GM12878 (cell line): ENCODE results near the gene VPS29. TPM values are rescaled to one million over a fixed set of nuclear protein-coding genes. Genes with fewer than 3 reads are reported as not detected.

Source experiments
- ATF3 ChIP-seq: IDR thresholded peaks from 2 replicates; pipeline ENCODE4 v1.6.1; 2011; ENCODE audit warnings: low read depth, mild to moderate bottlenecking, low read length, moderate library complexity, borderline replicate concordance; ENCODE audit errors: extremely low read depth
- BACH1 ChIP-seq: fragments of 450-650 bp; IDR thresholded peaks from 2 replicates; pipeline ENCODE4 v1.6.1; 2017; ENCODE audit warnings: mild to moderate bottlenecking, borderline replicate concordance
- CBX5 ChIP-seq: sonication (generic); IDR thresholded peaks from 2 replicates; pipeline ENCODE4 v1.6.1; 2016; ENCODE audit warnings: low read depth, moderate library complexity, mild to moderate bottlenecking, inconsistent platforms
- CREB1 ChIP-seq: IDR thresholded peaks from 2 replicates; pipeline ENCODE4 v1.6.1; 2012; ENCODE audit warnings: low read depth, mild to moderate bottlenecking, inconsistent platforms
- ESRRA ChIP-seq: IDR thresholded peaks from 2 replicates; pipeline ENCODE4 v1.6.1; 2012; ENCODE audit warnings: mild to moderate bottlenecking, low read length, improper control_type of control experiment
- FOXM1 ChIP-seq: IDR thresholded peaks from 2 replicates; pipeline ENCODE4 v1.6.1; 2012; ENCODE audit warnings: low read depth, mild to moderate bottlenecking, inconsistent platforms, low read length, moderate library complexity
- GABPA ChIP-seq: IDR thresholded peaks from 2 replicates; pipeline ENCODE4 v1.6.1; 2014; ENCODE audit warnings: antibody characterized with exemption, low read depth, mild to moderate bottlenecking, inconsistent platforms
- GATAD2B ChIP-seq: fragments of 450-650 bp; conservative IDR thresholded peaks from 2 replicates; pipeline ENCODE4 v1.6.1; 2017; ENCODE audit warnings: low read depth, mild to moderate bottlenecking, moderate library complexity
- HDGF ChIP-seq: fragments of 450-650 bp; IDR thresholded peaks from 2 replicates; pipeline ENCODE4 v1.6.1; 2016; ENCODE audit warnings: antibody characterized with exemption
- HSF1 ChIP-seq: fragments of 150-350 bp; IDR thresholded peaks from 2 replicates; pipeline ENCODE4 v1.6.1; 2014; ENCODE audit warnings: mild to moderate bottlenecking, low read depth, low read length
- JUNB ChIP-seq: IDR thresholded peaks from 2 replicates; pipeline ENCODE4 v1.6.1; 2016; ENCODE audit warnings: antibody characterized with exemption, mild to moderate bottlenecking
- LARP7 ChIP-seq: fragments of 450-650 bp; IDR thresholded peaks from 2 replicates; pipeline ENCODE4 v1.6.1; 2017; ENCODE audit warnings: mild to moderate bottlenecking
- MYB ChIP-seq: fragments of 150-350 bp; IDR thresholded peaks from 2 replicates; pipeline ENCODE4 v1.6.1; 2014; ENCODE audit warnings: mild to moderate bottlenecking, low read depth, low read length, borderline replicate concordance
- NR2C2 ChIP-seq: IDR thresholded peaks from 2 replicates; pipeline ENCODE4 v1.6.1; 2011; ENCODE audit warnings: borderline replicate concordance, low read depth; ENCODE audit not compliant: control insufficient read depth, insufficient read length
- PAX8 ChIP-seq: fragments of 450-650 bp; IDR thresholded peaks from 2 replicates; pipeline ENCODE4 v1.6.1; 2017; ENCODE audit warnings: mild to moderate bottlenecking, moderate library complexity
- PKNOX1 ChIP-seq: fragments of 450-650 bp; IDR thresholded peaks from 2 replicates; pipeline ENCODE4 v1.6.1; 2016; ENCODE audit warnings: mild to moderate bottlenecking
- POLR2AphosphoS5 ChIP-seq: IDR thresholded peaks from 2 replicates; pipeline ENCODE4 v1.6.1; 2011; ENCODE audit warnings: mild to moderate bottlenecking, low read length, inconsistent platforms
- POU2F2 ChIP-seq: IDR thresholded peaks from 3 replicates; pipeline ENCODE4 v1.6.1; 2011; ENCODE audit warnings: low read depth, mild to moderate bottlenecking, low read length, borderline replicate concordance
- RAD21 ChIP-seq: IDR thresholded peaks from 2 replicates; pipeline ENCODE4 v1.6.1; 2011; ENCODE audit warnings: mild to moderate bottlenecking, low read depth, low read length, moderate library complexity; ENCODE audit not compliant: insufficient read depth
- TARDBP ChIP-seq: IDR thresholded peaks from 2 replicates; pipeline ENCODE4 v1.6.1; 2016; ENCODE audit warnings: borderline replicate concordance
- TCF12 ChIP-seq: IDR thresholded peaks from 2 replicates; pipeline ENCODE4 v1.6.1; 2011; ENCODE audit warnings: low read depth, mild to moderate bottlenecking, low read length
- YBX1 ChIP-seq: fragments of 450-650 bp; IDR thresholded peaks from 2 replicates; pipeline ENCODE4 v1.6.1; 2016; ENCODE audit warnings: antibody characterized with exemption
- ZBTB4 ChIP-seq: fragments of 450-650 bp; formaldehyde crosslinking; IDR thresholded peaks from 2 replicates; pipeline ENCODE4 v1.4.0; 2022; ENCODE audit warnings: mild to moderate bottlenecking, moderate library complexity
- ZNF217 ChIP-seq: fragments of 450-650 bp; IDR thresholded peaks from 2 replicates; pipeline ENCODE4 v1.6.1; 2017; ENCODE audit warnings: antibody characterized with exemption, mild to moderate bottlenecking
- ZNF274 ChIP-seq: IDR thresholded peaks from one replicate; pipeline ENCODE4 v1.8.0; 2011; ENCODE audit not compliant: insufficient read length, insufficient read depth
- ZNF622 ChIP-seq: fragments of 450-650 bp; IDR thresholded peaks from 2 replicates; pipeline ENCODE4 v1.6.1; 2017; ENCODE audit warnings: mild to moderate bottlenecking, inconsistent platforms
- polyA plus RNA-seq, 11 experiments: library from polyadenylated mRNA; depleted of rRNA in 4 of 11; unstranded in 6 of 11; stranded (reverse) in 5 of 11; fragments of >200 nt; fragmentation: Nextera tagmentation in 4 of 11; fragmentation: Illumina TruSeq in 1 of 11; extraction: Ambion mirVana in 4 of 11; extraction: Trizol in 1 of 11; gene quantifications; 1 replicate in 1 of 11; 2 replicates in 10 of 11; pipeline versions ENCODE4 v1.2.1 to v1.2.3, GENCODE V29; 2011 to 2016; ENCODE audit warnings: inconsistent platforms in 2 of 11, missing spikeins in 2 of 11, low read depth in 1 of 11
- total RNA-seq, 4 experiments: library from RNA; depleted of rRNA in 3 of 4; stranded (reverse); fragments of >200 nt in 3 of 4; fragmentation: Illumina TruSeq in 1 of 4; extraction: Trizol in 1 of 4; gene quantifications; 2 replicates each; pipeline versions ENCODE4 v1.2.1 to v1.2.3, GENCODE V29; 2013 to 2021

VPS29 gene
- total and polyA plus RNA-seq, 10 of the 15 experiments (the other 5 are each of a cell fraction or from before 2014, with no cell fraction given), result 65.3 to 405 (median 206) TPM

- TF ChIP-seq PKNOX1 (peak; percentile 77), ESRRA (0 out of 2 replicates have a peak, but pooled peaks have one; percentile 45), POU2F2 (peak; percentile 81; the same call in 1 of the 3 replicates), LARP7 (no peak; the same call in 1 of the 2 replicates), JUNB (no peak), HDGF (peak; percentile 92), BACH1 (peak; percentile 68), ZNF274 (no peak), MYB (no peak), POLR2AphosphoS5 (peak; percentile 95), GABPA (no peak), HSF1 (no peak), YBX1 (no peak), CBX5 (peak; percentile 92; the same call in 1 of the 2 replicates), ATF3 (no peak), GATAD2B (peak; percentile 52; the same call in 1 of the 2 replicates), PAX8 (no peak), ZNF217 (no peak), NR2C2 (no peak), CREB1 (peak; percentile 77), TCF12 (no peak), ZBTB4 (no peak), RAD21 (no peak), TARDBP (peak; percentile 83), FOXM1 (0 out of 2 replicates have a peak, but pooled peaks have one; percentile 55), ZNF622 (no peak)
These were observed at the start of gene VPS29, which contains the start of gene RAD9B (continued) for GRCh38 chr12:110501752-110502738.
